ENCODE measurements around the gene GRIK2. TPM values are rescaled to one million over a fixed set of nuclear protein-coding genes. Genes with fewer than 3 reads are reported as not detected.

The GRIK2 gene
- total RNA-seq, 1 donor from 2014 or later: 2.5 TPM

- Histone ChIP-seq H3K79me2 (ENCODE audit: insufficient read depth, low read length) (no peaks in the 10 kb centered on the region), H3K4me3 (ENCODE audit: insufficient read depth, low read depth, low read length) (no peak overlapping the region), H3K9me3 (ENCODE audit: insufficient read depth, low read depth, low read length) (no peaks in the 10 kb centered on the region), H3K36me3 (ENCODE audit: insufficient read depth, low read length) (no peaks in the 10 kb centered on the region), H4K20me1 (ENCODE audit: insufficient read depth, low read length) (no peaks in the 10 kb centered on the region), H3K27me3 (ENCODE audit: insufficient read depth, low read length) (no peaks in the 10 kb centered on the region), H3K27ac (ENCODE audit: low read depth, low read length) (no peak overlapping the region), H3K4me2 (ENCODE audit: low read length) (no peak overlapping the region), H3K4me1 (ENCODE audit: insufficient read depth, low read length) (peaks cover 6% of the 10 kb centered on the region), H2AFZ (ENCODE audit: low read depth, low read length) (no peak overlapping the region), H3K9ac (ENCODE audit: low read length) (no peak overlapping the region)
- peaks cover 39% of the 10 kb centered on the region for H3K4me1 Mint-ChIP-seq (ENCODE audit: low read depth, unreplicated experiment)
- no peak for DNase-seq (ENCODE audit: low read depth)
- H3K27me3 Mint-ChIP-seq (ENCODE audit: low read depth, unreplicated experiment): no peaks in the 10 kb centered on the region
- no peak for FAIRE-seq
- H3K36me3 Mint-ChIP-seq (ENCODE audit: low read depth, unreplicated experiment): no peaks in the 10 kb centered on the region
- TF ChIP-seq, protein P1, sequence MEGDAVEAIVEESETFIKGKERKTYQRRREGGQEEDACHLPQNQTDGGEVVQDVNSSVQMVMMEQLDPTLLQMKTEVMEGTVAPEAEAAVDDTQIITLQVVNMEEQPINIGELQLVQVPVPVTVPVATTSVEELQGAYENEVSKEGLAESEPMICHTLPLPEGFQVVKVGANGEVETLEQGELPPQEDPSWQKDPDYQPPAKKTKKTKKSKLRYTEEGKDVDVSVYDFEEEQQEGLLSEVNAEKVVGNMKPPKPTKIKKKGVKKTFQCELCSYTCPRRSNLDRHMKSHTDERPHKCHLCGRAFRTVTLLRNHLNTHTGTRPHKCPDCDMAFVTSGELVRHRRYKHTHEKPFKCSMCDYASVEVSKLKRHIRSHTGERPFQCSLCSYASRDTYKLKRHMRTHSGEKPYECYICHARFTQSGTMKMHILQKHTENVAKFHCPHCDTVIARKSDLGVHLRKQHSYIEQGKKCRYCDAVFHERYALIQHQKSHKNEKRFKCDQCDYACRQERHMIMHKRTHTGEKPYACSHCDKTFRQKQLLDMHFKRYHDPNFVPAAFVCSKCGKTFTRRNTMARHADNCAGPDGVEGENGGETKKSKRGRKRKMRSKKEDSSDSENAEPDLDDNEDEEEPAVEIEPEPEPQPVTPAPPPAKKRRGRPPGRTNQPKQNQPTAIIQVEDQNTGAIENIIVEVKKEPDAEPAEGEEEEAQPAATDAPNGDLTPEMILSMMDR (IDR thresholded peaks at IDR 0.05; ENCODE audit: insufficient read depth, low read depth, low read length): no peak
- no peak for TF ChIP-seq EZH2 (IDR thresholded peaks at IDR 0.05; ENCODE audit: insufficient read depth, low read length)
- H3K4me3 Mint-ChIP-seq (ENCODE audit: unreplicated experiment): no peak overlapping the region
- no peak overlapping the region for H3K27ac Mint-ChIP-seq (ENCODE audit: unreplicated experiment)
- H3K9me3 Mint-ChIP-seq (ENCODE audit: unreplicated experiment): no peaks in the 10 kb centered on the region
Observed at GRCh38 chr6:101541894-101542293, 148.4 kb downstream of the GRIK2 start.

DNA sequence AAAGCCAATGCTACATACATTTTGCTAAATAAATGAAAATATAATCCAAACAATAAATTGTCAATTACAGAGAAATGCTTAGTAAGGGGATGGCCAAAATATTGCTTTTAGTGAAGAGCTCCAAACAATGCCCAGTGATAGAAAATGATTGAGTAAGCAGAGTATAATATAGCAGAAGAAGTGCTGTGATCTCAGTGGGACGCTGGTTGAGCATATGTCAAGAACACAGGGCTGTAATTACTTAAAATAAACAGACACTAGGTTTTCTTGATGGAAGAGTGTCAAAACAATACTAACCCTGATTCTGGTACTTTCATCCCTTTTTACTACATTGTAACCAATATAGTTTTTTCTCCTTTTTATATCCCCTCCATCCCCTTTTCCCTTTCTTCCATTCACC lies 150.3 kb downstream of the GRIK2 start:
- Mint-ChIP-seq H3K36me3 (ENCODE audit: low read depth, unreplicated experiment) (no peaks in the 10 kb centered on the region), H3K27me3 (ENCODE audit: low read depth, unreplicated experiment) (no peaks in the 10 kb centered on the region), H3K27ac (ENCODE audit: unreplicated experiment) (no peak overlapping the region), H3K9me3 (ENCODE audit: unreplicated experiment) (no peaks in the 10 kb centered on the region), H3K4me1 (ENCODE audit: low read depth, unreplicated experiment) (peaks cover 33% of the 10 kb centered on the region), H3K4me3 (ENCODE audit: unreplicated experiment) (no peak overlapping the region)
- Histone ChIP-seq H3K36me3 (ENCODE audit: insufficient read depth, low read length) (no peaks in the 10 kb centered on the region), H3K79me2 (ENCODE audit: insufficient read depth, low read length) (no peaks in the 10 kb centered on the region), H4K20me1 (ENCODE audit: insufficient read depth, low read length) (no peaks in the 10 kb centered on the region), H2AFZ (ENCODE audit: low read depth, low read length) (no peak overlapping the region), H3K27ac (ENCODE audit: low read depth, low read length) (no peak overlapping the region), H3K4me3 (ENCODE audit: insufficient read depth, low read depth, low read length) (no peak overlapping the region), H3K4me1 (ENCODE audit: insufficient read depth, low read length) (peaks cover 6% of the 10 kb centered on the region), H3K27me3 (ENCODE audit: insufficient read depth, low read length) (no peaks in the 10 kb centered on the region), H3K4me2 (ENCODE audit: low read length) (no peak overlapping the region), H3K9ac (ENCODE audit: low read length) (no peak overlapping the region), H3K9me3 (ENCODE audit: insufficient read depth, low read depth, low read length) (no peaks in the 10 kb centered on the region)
- no peak for DNase-seq (ENCODE audit: low read depth)
- TF ChIP-seq, protein P1 (IDR thresholded peaks at IDR 0.05; ENCODE audit: insufficient read depth, low read depth, low read length): no peak
- TF ChIP-seq EZH2 (IDR thresholded peaks at IDR 0.05; ENCODE audit: insufficient read depth, low read length): no peak
- FAIRE-seq: no peak

DNA sequence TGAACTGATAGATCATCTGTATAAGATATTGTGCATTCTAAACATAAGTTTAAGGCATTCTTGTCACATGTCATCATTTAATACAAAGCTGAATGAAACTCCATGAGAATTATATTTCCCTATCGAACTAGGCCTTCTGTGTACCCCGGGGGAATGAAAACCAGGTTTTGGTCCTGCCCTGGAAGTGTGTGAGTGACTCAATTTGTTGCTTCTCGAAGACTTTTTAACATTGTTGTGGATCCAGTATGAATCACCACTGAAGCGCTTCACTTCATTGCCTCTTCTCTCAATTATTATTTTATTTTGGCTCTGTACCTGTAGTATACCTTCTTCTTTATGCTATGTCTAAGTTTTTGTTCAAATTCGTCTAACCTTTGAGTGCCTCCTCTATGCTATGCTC lies 150.8 kb downstream of the GRIK2 start:
- no peak for FAIRE-seq
- Histone ChIP-seq H3K9ac (ENCODE audit: low read length) (no peak overlapping the region), H3K4me1 (ENCODE audit: insufficient read depth, low read length) (peaks cover 6% of the 10 kb centered on the region), H2AFZ (ENCODE audit: low read depth, low read length) (no peak overlapping the region), H3K9me3 (ENCODE audit: insufficient read depth, low read depth, low read length) (no peaks in the 10 kb centered on the region), H3K27me3 (ENCODE audit: insufficient read depth, low read length) (no peaks in the 10 kb centered on the region), H4K20me1 (ENCODE audit: insufficient read depth, low read length) (no peaks in the 10 kb centered on the region), H3K36me3 (ENCODE audit: insufficient read depth, low read length) (no peaks in the 10 kb centered on the region), H3K4me2 (ENCODE audit: low read length) (no peak overlapping the region), H3K27ac (ENCODE audit: low read depth, low read length) (no peak overlapping the region), H3K79me2 (ENCODE audit: insufficient read depth, low read length) (no peaks in the 10 kb centered on the region), H3K4me3 (ENCODE audit: insufficient read depth, low read depth, low read length) (no peak overlapping the region)
- Mint-ChIP-seq H3K27ac (ENCODE audit: unreplicated experiment) (no peak overlapping the region), H3K27me3 (ENCODE audit: low read depth, unreplicated experiment) (no peaks in the 10 kb centered on the region), H3K36me3 (ENCODE audit: low read depth, unreplicated experiment) (no peaks in the 10 kb centered on the region), H3K4me3 (ENCODE audit: unreplicated experiment) (no peak overlapping the region), H3K9me3 (ENCODE audit: unreplicated experiment) (no peaks in the 10 kb centered on the region), H3K4me1 (ENCODE audit: low read depth, unreplicated experiment) (peaks cover 28% of the 10 kb centered on the region)
- DNase-seq (ENCODE audit: low read depth): peak; percentile 32
- TF ChIP-seq, protein P1 (IDR thresholded peaks at IDR 0.05; ENCODE audit: insufficient read depth, low read depth, low read length): no peak
- TF ChIP-seq EZH2 (IDR thresholded peaks at IDR 0.05; ENCODE audit: insufficient read depth, low read length): no peak
